ENCODE results near the gene ZNF93. TPM values are rescaled to one million over a fixed set of nuclear protein-coding genes. Genes with fewer than 3 reads are reported as not detected.
"Not testable (repeated sequence)": the region's sequence is repeated elsewhere in the genome, so short reads cannot be mapped to it uniquely, and the experiment has no call there.

Gene ZNF93
- total RNA-seq, 1 donor: 15.0 TPM

DNA sequence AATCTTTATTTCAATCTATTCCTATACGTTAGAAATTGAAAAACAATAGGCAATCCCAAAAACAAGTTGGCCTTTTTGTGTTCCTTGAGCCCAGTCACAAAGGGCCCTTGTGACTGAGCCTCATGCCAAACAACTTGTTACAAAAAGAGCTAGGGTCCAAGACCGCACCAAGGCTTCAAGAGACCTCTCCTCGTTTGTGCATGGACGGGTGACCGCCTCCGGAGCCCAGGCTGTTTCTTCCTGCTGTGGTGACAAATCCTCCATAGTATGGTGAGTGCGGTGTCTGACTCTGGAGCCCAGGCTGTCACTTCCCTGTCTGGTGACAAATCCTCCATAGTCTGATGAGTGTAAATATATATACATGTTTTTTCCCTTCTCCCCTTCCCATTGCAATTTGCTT lies 63.7 kb downstream of the ZNF93 start:
- Histone ChIP-seq H3K9me3 (ENCODE audit: low read depth, low read length) (peaks cover 24% of the 10 kb centered on the region), H3K27me3 (ENCODE audit: insufficient read depth, low read length) (no peaks in the 10 kb centered on the region), H3K4me1 (ENCODE audit: insufficient read depth, low read length) (no peaks in the 10 kb centered on the region), H3K4me3 (ENCODE audit: low read length) (no peak overlapping the region)

DNA sequence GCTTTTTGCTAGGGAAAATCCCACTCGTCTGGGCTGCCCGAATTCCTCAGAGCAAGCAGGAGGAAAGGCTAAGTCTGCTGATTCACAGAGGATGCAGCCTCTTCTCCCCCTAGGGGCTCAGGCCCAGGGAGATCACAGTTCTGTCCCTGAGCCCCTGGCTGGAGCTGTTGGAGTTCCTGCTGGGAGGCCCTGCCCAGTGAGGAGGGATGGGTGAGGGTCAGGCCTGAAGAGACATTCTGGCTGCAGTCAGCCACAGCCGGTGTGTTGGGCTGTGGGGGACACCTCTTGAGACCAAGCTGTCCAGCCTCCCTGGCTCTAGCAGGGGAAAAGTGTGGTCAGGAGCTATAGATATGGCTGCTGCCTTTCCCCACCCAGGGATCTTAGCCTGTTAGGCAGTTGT lies 65.4 kb downstream of the ZNF93 start:
- H3K27me3 ChIP-seq (ENCODE audit: insufficient read depth, low read length); H3K4me1 ChIP-seq (ENCODE audit: insufficient read depth, low read length); H3K4me3 ChIP-seq (ENCODE audit: low read length): not testable (repeated sequence)
- peaks cover 24% of the 10 kb centered on the region for H3K9me3 ChIP-seq (ENCODE audit: low read depth, low read length)

DNA sequence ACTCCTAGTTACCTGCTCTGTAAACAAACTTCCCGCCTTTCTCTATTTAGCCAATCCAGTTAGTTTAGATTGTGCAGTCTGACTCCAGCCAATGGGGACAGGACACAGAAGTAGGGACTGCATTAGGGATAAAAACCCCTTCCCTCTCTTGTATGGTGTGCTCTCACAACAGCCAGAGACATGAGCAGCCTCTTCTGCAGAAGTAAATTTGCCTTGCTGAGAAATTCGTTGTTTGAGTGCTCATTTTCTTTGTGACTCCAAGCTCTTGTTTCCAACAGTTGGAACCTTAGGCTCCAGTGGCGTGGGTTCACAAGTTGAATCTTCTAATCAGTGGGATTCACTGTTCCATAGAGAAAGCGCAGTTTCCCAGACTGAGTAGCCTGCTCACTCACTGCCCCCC lies 66.1 kb downstream of the ZNF93 start:
- Histone ChIP-seq H3K4me1 (ENCODE audit: insufficient read depth, low read length) (no peaks in the 10 kb centered on the region), H3K27me3 (ENCODE audit: insufficient read depth, low read length) (no peaks in the 10 kb centered on the region), H3K4me3 (ENCODE audit: low read length) (no peak overlapping the region), H3K9me3 (ENCODE audit: low read depth, low read length) (peaks cover 24% of the 10 kb centered on the region)

Other genes starting within 250 kb of the ZNF93 start
- gene ATP13A1, start 237.3 kb upstream of the ZNF93 start, total RNA-seq: 78.2 TPM
- gene ZNF101, start 232.1 kb upstream of the ZNF93 start, total RNA-seq: 94.2 TPM
- 68.2 TPM for gene ZNF14, start 167.8 kb upstream of the ZNF93 start, total RNA-seq
- gene ZNF506, start 79.2 kb upstream of the ZNF93 start, total RNA-seq: 71.5 TPM
- gene ZNF253, start 35.1 kb upstream of the ZNF93 start, total RNA-seq: 6.6 TPM
- 6.4 TPM for gene ZNF682, start 138.6 kb downstream of the ZNF93 start, total RNA-seq
- 1.8 TPM for gene ZNF90, start 177.1 kb downstream of the ZNF93 start, total RNA-seq